ENCODE results near the gene CHCHD10.

GRCh38 chr22:23763954-23764353 lies 3.8 kb downstream of the CHCHD10 start:
- TF ChIP-seq POLR2A (IDR thresholded peaks at IDR 0.05; ENCODE audit: low read length) (no peak), GATA1 (IDR thresholded peaks at IDR 0.05; ENCODE audit: low read depth, low read length) (no peak)
